CD14-positive monocyte (primary cell): Measurements from ENCODE around the gene C17orf107. TPM values are rescaled to one million over a fixed set of nuclear protein-coding genes. Genes with fewer than 3 reads are reported as not detected.

ENCODE experiments used
- DNase-seq, 3 donors: peaks; one replicate each; pipeline ENCODE4 v3.0.0-alpha.2; 2011 to 2022
- H2AFZ ChIP-seq: 2 replicates; pipeline ENCODE4 v1.6.0; 2012; ENCODE audit warnings: mild to moderate bottlenecking, low read depth, low read length, inconsistent platforms; ENCODE audit not compliant: insufficient read depth, poor library complexity, severe bottlenecking
- H3K27ac ChIP-seq, 2 donors: 1 replicate in 1 of 2; 2 replicates in 1 of 2; pipeline ENCODE4 v1.5.1; 2012 to 2013; ENCODE audit warnings: low read length in 2 of 2, control low read depth in 1 of 2, inconsistent platforms in 1 of 2, low read depth in 1 of 2, mild to moderate bottlenecking in 1 of 2
- H3K27me3 ChIP-seq, 2 donors: one replicate each; pipeline versions ENCODE4 v1.6.0 to v1.6.1; 2011 to 2013; ENCODE audit warnings: low read length in 2 of 2; ENCODE audit not compliant: control insufficient read depth in 2 of 2, insufficient read depth in 2 of 2
- H3K36me3 ChIP-seq, 2 donors: replicated peaks in 1 of 2; 1 replicate in 1 of 2; 2 replicates in 1 of 2; pipeline versions ENCODE4 v1.5.1 to v1.6.1; 2012 to 2013; ENCODE audit warnings: low read length in 2 of 2, control low read depth in 1 of 2, inconsistent platforms in 1 of 2, mild to moderate bottlenecking in 1 of 2; ENCODE audit not compliant: insufficient read depth in 2 of 2, control insufficient read depth in 1 of 2
- H3K4me1 ChIP-seq, 2 donors: 1 replicate in 1 of 2; 2 replicates in 1 of 2; pipeline versions ENCODE4 v1.5.1 to v1.6.1; 2012 to 2013; ENCODE audit warnings: low read length in 2 of 2, control low read depth in 1 of 2, inconsistent platforms in 1 of 2, mild to moderate bottlenecking in 1 of 2, moderate library complexity in 1 of 2; ENCODE audit not compliant: insufficient read depth in 2 of 2, control insufficient read depth in 1 of 2
- H3K4me2 ChIP-seq: replicated peaks from 2 replicates; pipeline ENCODE3; 2012; ENCODE audit warnings: low read length, moderate library complexity, mild to moderate bottlenecking; ENCODE audit not compliant: poor library complexity, severe bottlenecking; ENCODE audit errors: extremely low read depth
- H3K4me3 ChIP-seq, 3 experiments: fragments of 200-600 bp in 1 of 3; sonication (generic) in 1 of 3; replicated peaks in 1 of 3; 1 replicate in 2 of 3; 2 replicates in 1 of 3; pipeline ENCODE4 v1.5.1; 2011 to 2013; ENCODE audit warnings: low read length in 3 of 3, mild to moderate bottlenecking in 3 of 3, control low read depth in 2 of 3, low read depth in 2 of 3, inconsistent platforms in 1 of 3, moderate library complexity in 1 of 3
- H3K79me2 ChIP-seq: 2 replicates; pipeline ENCODE4 v1.6.0; 2012; ENCODE audit warnings: mild to moderate bottlenecking, control low read depth, inconsistent platforms, low read length, moderate library complexity; ENCODE audit not compliant: insufficient read depth
- H3K9ac ChIP-seq: 2 replicates; pipeline ENCODE4 v1.6.0; 2017; ENCODE audit warnings: low read length, mild to moderate bottlenecking; ENCODE audit not compliant: insufficient read depth, poor library complexity, severe bottlenecking
- H3K9me3 ChIP-seq, 2 donors: replicated peaks in 1 of 2; 1 replicate in 1 of 2; 2 replicates in 1 of 2; pipeline versions ENCODE4 v1.5.1 to v1.6.1; 2012 to 2013; ENCODE audit warnings: low read length in 2 of 2, control low read depth in 1 of 2; ENCODE audit not compliant: control insufficient read depth in 1 of 2, insufficient read depth in 1 of 2
- H4K20me1 ChIP-seq: 2 replicates; pipeline ENCODE4 v1.6.0; 2012; ENCODE audit warnings: mild to moderate bottlenecking, low read length, control low read depth, moderate library complexity; ENCODE audit not compliant: insufficient read depth
- H3K27ac Mint-ChIP-seq, 7 donors: one replicate each; pipeline ENCODE4 v1.8.0; 2020; ENCODE audit warnings: mild to moderate bottlenecking in 7 of 7, mixed read lengths in 7 of 7, moderate library complexity in 6 of 7, inconsistent platforms in 2 of 7
- H3K27me3 Mint-ChIP-seq, 3 donors: one replicate each; pipeline ENCODE4 v1.8.0; 2021 to 2022; ENCODE audit warnings: low read depth in 3 of 3, mild to moderate bottlenecking in 3 of 3, mixed read lengths in 3 of 3, moderate library complexity in 3 of 3, inconsistent platforms in 1 of 3
- H3K36me3 Mint-ChIP-seq, 2 donors: one replicate each; pipeline ENCODE4 v1.8.0; 2020; ENCODE audit warnings: mixed read lengths in 2 of 2, inconsistent platforms in 1 of 2, mild to moderate bottlenecking in 1 of 2
- H3K4me1 Mint-ChIP-seq: one replicate; pipeline ENCODE4 v1.8.0; 2020; ENCODE audit warnings: mild to moderate bottlenecking, mixed read lengths
- H3K4me3 Mint-ChIP-seq, 2 donors: one replicate each; pipeline ENCODE4 v1.8.0; 2020; ENCODE audit warnings: mild to moderate bottlenecking in 2 of 2, mixed read lengths in 2 of 2, moderate library complexity in 1 of 2
- H3K9me3 Mint-ChIP-seq, 7 donors: one replicate each; pipeline ENCODE4 v1.8.0; 2020 to 2022; ENCODE audit warnings: mixed read lengths in 7 of 7, mild to moderate bottlenecking in 6 of 7, moderate library complexity in 6 of 7, inconsistent platforms in 2 of 7
- WGBS: methylation state at CpG from one replicate; pipeline ENCODE4 v1.1.5; 2013; ENCODE audit warnings: missing lambda C conversion rate; ENCODE audit not compliant: insufficient coverage; 5-methylcytosine and 5-hydroxymethylcytosine counted together
- intact Hi-C, 2 donors: fragments of 100-400 bp; cut with micrococcal nuclease; formaldehyde crosslinking; loops; one replicate each; pipeline versions ENCODE4 v1.15.0 to v1.15.1; 2023
- polyA plus RNA-seq, 3 donors: library from polyadenylated mRNA; depleted of rRNA in 1 of 3; unstranded in 2 of 3; stranded (reverse) in 1 of 3; fragments of 300-500 nt in 2 of 3; fragments of >200 nt in 1 of 3; fragmentation: Illumina TruSeq in 2 of 3; gene quantifications; 1 replicate in 2 of 3; 2 replicates in 1 of 3; pipeline ENCODE4 v1.2.3, GENCODE V29; 2012 to 2021
- TF ChIP-seq, protein P1 (sequence below): fragments of 200-600 bp; IDR thresholded peaks from one replicate; pipeline ENCODE4 v1.8.0; 2022; ENCODE audit warnings: antibody characterized with exemption, mild to moderate bottlenecking

Gene C17orf107
- polyA plus RNA-seq, 3 donors, result 1.9 to 5.1 (median 4.2) TPM

DNA sequence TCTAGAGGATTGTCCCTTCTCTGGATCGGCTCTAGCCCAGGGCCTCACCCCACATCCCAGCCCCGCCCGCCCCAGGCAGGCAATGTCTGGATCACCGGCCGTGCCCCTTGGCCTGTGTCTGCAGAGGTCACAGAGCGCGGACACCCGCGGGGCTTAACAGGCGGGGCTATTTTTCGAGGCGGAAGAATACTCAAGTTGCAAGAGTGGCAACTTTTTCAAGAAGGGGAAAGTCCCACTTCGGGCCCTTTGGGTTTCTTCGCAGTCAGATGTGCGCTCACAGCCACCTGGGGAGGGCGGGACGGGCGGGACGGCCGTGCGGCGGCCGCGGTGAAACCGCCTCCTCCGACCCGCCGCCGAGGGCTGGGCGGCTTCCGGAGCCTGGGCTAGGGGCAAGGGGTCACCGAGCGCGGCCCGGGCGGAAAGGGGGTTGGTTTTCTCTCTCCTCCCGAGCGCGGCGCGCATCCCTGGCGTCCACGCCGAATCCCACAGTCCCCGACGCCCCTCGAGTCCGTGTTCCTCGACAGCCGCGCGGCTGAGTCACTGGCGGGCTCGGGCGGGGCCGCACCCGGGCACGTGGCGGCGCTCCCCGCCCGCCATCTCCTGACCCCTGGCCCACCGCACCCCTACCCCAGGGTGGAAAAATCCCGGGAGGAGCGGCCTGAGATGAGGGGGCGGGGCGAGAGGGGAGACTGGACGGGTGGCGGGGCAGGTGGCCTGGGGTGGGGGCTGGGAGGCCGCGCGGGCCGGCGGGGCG is 50.2 kb downstream of the C17orf107 start:
- Histone ChIP-seq H2AFZ (peak overlapping the region; percentile 58), H3K9me3 (no peaks in the 10 kb centered on the region), H3K4me3 (peak overlapping the region; percentile 92 to 95 (median 94)), H3K4me2 (peak overlapping the region; percentile 98), H4K20me1 (peaks cover 39% of the 10 kb centered on the region), H3K9ac (peak overlapping the region; percentile 80), H3K79me2 (peaks cover 47% of the 10 kb centered on the region), H3K27ac (peak overlapping the region; percentile 94), H3K36me3 (peaks cover 17 to 21% of the 10 kb centered on the region in 2 donors), H3K27me3 (no peaks in the 10 kb centered on the region), H3K4me1 (peaks cover 38 to 55% of the 10 kb centered on the region in 2 donors)
- Mint-ChIP-seq H3K9me3 (no peaks in the 10 kb centered on the region), H3K27ac (peak overlapping the region; percentile 89 to 99 (median 98)), H3K4me3 (peak overlapping the region; percentile 77 to 97), H3K27me3 (peaks cover 2 to 8% (median 3%) of the 10 kb centered on the region in 3 donors), H3K36me3 (peaks cover 21 to 25% of the 10 kb centered on the region in 2 donors), H3K4me1 (peaks cover 40% of the 10 kb centered on the region)
- TF ChIP-seq, protein P1, sequence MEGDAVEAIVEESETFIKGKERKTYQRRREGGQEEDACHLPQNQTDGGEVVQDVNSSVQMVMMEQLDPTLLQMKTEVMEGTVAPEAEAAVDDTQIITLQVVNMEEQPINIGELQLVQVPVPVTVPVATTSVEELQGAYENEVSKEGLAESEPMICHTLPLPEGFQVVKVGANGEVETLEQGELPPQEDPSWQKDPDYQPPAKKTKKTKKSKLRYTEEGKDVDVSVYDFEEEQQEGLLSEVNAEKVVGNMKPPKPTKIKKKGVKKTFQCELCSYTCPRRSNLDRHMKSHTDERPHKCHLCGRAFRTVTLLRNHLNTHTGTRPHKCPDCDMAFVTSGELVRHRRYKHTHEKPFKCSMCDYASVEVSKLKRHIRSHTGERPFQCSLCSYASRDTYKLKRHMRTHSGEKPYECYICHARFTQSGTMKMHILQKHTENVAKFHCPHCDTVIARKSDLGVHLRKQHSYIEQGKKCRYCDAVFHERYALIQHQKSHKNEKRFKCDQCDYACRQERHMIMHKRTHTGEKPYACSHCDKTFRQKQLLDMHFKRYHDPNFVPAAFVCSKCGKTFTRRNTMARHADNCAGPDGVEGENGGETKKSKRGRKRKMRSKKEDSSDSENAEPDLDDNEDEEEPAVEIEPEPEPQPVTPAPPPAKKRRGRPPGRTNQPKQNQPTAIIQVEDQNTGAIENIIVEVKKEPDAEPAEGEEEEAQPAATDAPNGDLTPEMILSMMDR, result no peak
- WGBS, result 0% methylated on average over 62 of the region's 75 CpGs
- peak; percentile 76 to 90 (median 79) for DNase-seq
- intact Hi-C loops, result loop anchor here (1.0 to 5.0 kb wide), 5 partner anchors 17 to 182 kb away; partner anchors contain the start of genes SPAG7 (in 2 of the 2), CAMTA2 (in 1 of the 2) and CHRNE (in 1 of the 2)

DNA sequence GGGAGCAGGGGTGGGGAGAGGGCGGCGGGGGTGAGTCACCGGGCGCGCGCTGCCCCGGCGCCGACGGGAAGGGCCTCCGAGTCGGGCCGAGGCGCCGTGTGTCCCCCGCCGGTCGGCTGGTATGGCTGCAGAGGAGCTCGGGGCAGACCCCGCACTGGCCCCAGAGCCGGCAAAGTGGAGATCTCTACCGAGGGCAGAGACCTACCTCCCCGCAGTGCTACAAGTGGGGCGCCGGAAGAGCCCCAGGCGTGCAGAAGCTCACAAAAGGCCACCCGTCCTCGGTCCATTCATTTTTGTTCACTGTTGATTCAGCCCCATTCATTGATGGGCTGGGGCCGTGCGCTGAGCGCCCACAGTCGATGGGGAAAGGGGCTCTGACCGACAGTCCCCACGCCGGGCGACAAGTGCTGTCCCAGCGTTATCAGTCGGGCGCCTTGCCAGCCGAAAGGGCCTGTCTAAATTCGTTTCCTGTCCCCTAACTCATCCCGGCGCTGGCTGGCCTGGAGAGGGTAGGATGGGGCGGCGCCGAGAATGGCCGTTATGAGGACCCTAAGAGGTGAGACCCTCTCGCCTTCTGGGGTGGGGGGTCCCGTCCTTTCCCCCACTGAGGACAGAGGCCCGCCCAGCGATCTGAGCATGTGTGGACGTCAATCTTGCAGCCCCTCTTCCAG is 50.9 kb downstream of the C17orf107 start:
- H3K27me3 ChIP-seq, result no peaks in the 10 kb centered on the region
- peak overlapping the region; percentile 98 for H3K4me2 ChIP-seq
- H3K4me1 ChIP-seq, result peaks cover 31 to 48% of the 10 kb centered on the region in 2 donors
- H3K9me3 Mint-ChIP-seq, result no peaks in the 10 kb centered on the region
- H3K36me3 ChIP-seq, result peaks cover 15 to 16% of the 10 kb centered on the region in 2 donors
- H3K36me3 Mint-ChIP-seq, result peaks cover 16 to 18% of the 10 kb centered on the region in 2 donors
- H3K27ac ChIP-seq, result peak overlapping the region; percentile 94
- peaks cover 2 to 8% (median 3%) of the 10 kb centered on the region in 3 donors for H3K27me3 Mint-ChIP-seq
- peak overlapping the region; percentile 80 for H3K9ac ChIP-seq
- peak overlapping the region; percentile 21 to 94 (median 56) for H3K4me3 ChIP-seq
- peak overlapping the region; percentile 89 to 98 (median 93) for H3K27ac Mint-ChIP-seq
- H3K4me1 Mint-ChIP-seq, result peaks cover 33% of the 10 kb centered on the region
- TF ChIP-seq, protein P1, result no peak
- H4K20me1 ChIP-seq, result peaks cover 32% of the 10 kb centered on the region
- H3K4me3 Mint-ChIP-seq, result peak overlapping the region; percentile 80 to 88
- H3K79me2 ChIP-seq, result peaks cover 40% of the 10 kb centered on the region
- peak in 2 of 3 donors; percentile 36 to 56 for DNase-seq
- no peaks in the 10 kb centered on the region for H3K9me3 ChIP-seq
- peak overlapping the region; percentile 70 for H2AFZ ChIP-seq
- intact Hi-C loops, result loop anchor here in 1 of 2 donors (5.0 kb wide), 1 partner anchor 37 kb away; the partner anchor contains the start of gene CAMTA2
- under 1% methylated on average over 40 of the region's 52 CpGs for whole genome bisulfite sequencing
